IPS-18a (cell line): ENCODE data around the gene CMIP.

ENCODE experiments used
- H3K27ac ChIP-seq: one replicate; pipeline ENCODE4 v1.5.1; 2013; ENCODE audit warnings: low read length
- H3K27me3 ChIP-seq: one replicate; pipeline ENCODE4 v1.6.1; 2013; ENCODE audit warnings: mild to moderate bottlenecking, low read length; ENCODE audit not compliant: control insufficient read depth, insufficient read depth
- H3K36me3 ChIP-seq: one replicate; pipeline ENCODE4 v1.6.1; 2013; ENCODE audit warnings: low read depth, low read length; ENCODE audit not compliant: control insufficient read depth
- H3K4me1 ChIP-seq: one replicate; pipeline ENCODE4 v1.6.1; 2013; ENCODE audit warnings: low read depth, low read length; ENCODE audit not compliant: control insufficient read depth
- H3K4me3 ChIP-seq: one replicate; pipeline ENCODE4 v1.5.1; 2013; ENCODE audit warnings: low read length
- H3K9ac ChIP-seq: one replicate; pipeline ENCODE4 v1.6.1; 2013; ENCODE audit warnings: mild to moderate bottlenecking, low read length, moderate library complexity
- H3K9me3 ChIP-seq: one replicate; pipeline ENCODE4 v1.6.1; 2013; ENCODE audit warnings: low read depth, low read length; ENCODE audit not compliant: control insufficient read depth

Gene CMIP

GRCh38 chr16:81620796-81621195 lies 176.2 kb downstream of the CMIP start:
- Histone ChIP-seq H3K27me3 (no peaks in the 10 kb centered on the region), H3K36me3 (no peaks in the 10 kb centered on the region), H3K4me3 (no peak overlapping the region), H3K9ac (no peak overlapping the region), H3K9me3 (no peaks in the 10 kb centered on the region), H3K27ac (no peak overlapping the region), H3K4me1 (peaks cover 2% of the 10 kb centered on the region)

- Histone ChIP-seq H3K36me3 (no peaks in the 10 kb centered on the region), H3K9me3 (no peaks in the 10 kb centered on the region), H3K4me3 (no peak overlapping the region), H3K27ac (no peak overlapping the region), H3K9ac (no peak overlapping the region), H3K27me3 (no peaks in the 10 kb centered on the region), H3K4me1 (peaks cover 2% of the 10 kb centered on the region)
These were observed 176.9 kb downstream of the CMIP start for GRCh38 chr16:81621496-81621895.

- Histone ChIP-seq H3K9me3 (no peaks in the 10 kb centered on the region), H3K36me3 (no peaks in the 10 kb centered on the region), H3K27ac (no peak overlapping the region), H3K4me1 (peaks cover 2% of the 10 kb centered on the region), H3K4me3 (no peak overlapping the region), H3K9ac (no peak overlapping the region), H3K27me3 (no peaks in the 10 kb centered on the region)
These were observed 178.9 kb downstream of the CMIP start for GRCh38 chr16:81623365-81624102.

GRCh38 chr16:81624403-81624759 lies 179.8 kb downstream of the CMIP start:
- H3K27ac ChIP-seq, result no peak overlapping the region
- H3K9ac ChIP-seq, result no peak overlapping the region
- no peak overlapping the region for H3K4me3 ChIP-seq
- peaks cover 2% of the 10 kb centered on the region for H3K4me1 ChIP-seq
- H3K9me3 ChIP-seq, result no peaks in the 10 kb centered on the region
- H3K27me3 ChIP-seq, result no peaks in the 10 kb centered on the region
- no peaks in the 10 kb centered on the region for H3K36me3 ChIP-seq

GRCh38 chr16:81624760-81625543 lies 180.3 kb downstream of the CMIP start:
- H3K27me3 ChIP-seq, result no peaks in the 10 kb centered on the region
- no peaks in the 10 kb centered on the region for H3K36me3 ChIP-seq
- no peak overlapping the region for H3K4me3 ChIP-seq
- H3K4me1 ChIP-seq, result peaks cover 2% of the 10 kb centered on the region
- no peak overlapping the region for H3K27ac ChIP-seq
- H3K9ac ChIP-seq, result no peak overlapping the region
- H3K9me3 ChIP-seq, result no peaks in the 10 kb centered on the region

- Histone ChIP-seq H3K36me3 (no peaks in the 10 kb centered on the region), H3K9ac (no peak overlapping the region), H3K4me3 (no peak overlapping the region), H3K4me1 (peaks cover 6% of the 10 kb centered on the region), H3K9me3 (no peaks in the 10 kb centered on the region), H3K27ac (no peak overlapping the region), H3K27me3 (no peaks in the 10 kb centered on the region)
These were observed 181.0 kb downstream of the CMIP start for GRCh38 chr16:81625544-81626153.

GRCh38 chr16:81626181-81626674 lies 181.6 kb downstream of the CMIP start:
- Histone ChIP-seq H3K27ac (no peak overlapping the region), H3K9me3 (no peaks in the 10 kb centered on the region), H3K4me1 (peaks cover 12% of the 10 kb centered on the region), H3K27me3 (no peaks in the 10 kb centered on the region), H3K9ac (no peak overlapping the region), H3K36me3 (no peaks in the 10 kb centered on the region), H3K4me3 (no peak overlapping the region)

- H3K4me1 ChIP-seq, result peaks cover 14% of the 10 kb centered on the region
- no peaks in the 10 kb centered on the region for H3K27me3 ChIP-seq
- H3K9me3 ChIP-seq, result no peaks in the 10 kb centered on the region
- H3K9ac ChIP-seq, result no peak overlapping the region
- H3K4me3 ChIP-seq, result no peak overlapping the region
- no peak overlapping the region for H3K27ac ChIP-seq
- no peaks in the 10 kb centered on the region for H3K36me3 ChIP-seq
These were observed 182.4 kb downstream of the CMIP start for GRCh38 chr16:81627024-81627423.

GRCh38 chr16:81627729-81628244 lies 183.2 kb downstream of the CMIP start:
- no peak overlapping the region for H3K27ac ChIP-seq
- H3K4me1 ChIP-seq, result peaks cover 17% of the 10 kb centered on the region
- no peaks in the 10 kb centered on the region for H3K36me3 ChIP-seq
- no peaks in the 10 kb centered on the region for H3K27me3 ChIP-seq
- H3K9me3 ChIP-seq, result no peaks in the 10 kb centered on the region
- no peak overlapping the region for H3K9ac ChIP-seq
- no peak overlapping the region for H3K4me3 ChIP-seq

- no peak overlapping the region for H3K27ac ChIP-seq
- peaks cover 29% of the 10 kb centered on the region for H3K4me1 ChIP-seq
- no peaks in the 10 kb centered on the region for H3K36me3 ChIP-seq
- H3K27me3 ChIP-seq, result no peaks in the 10 kb centered on the region
- no peaks in the 10 kb centered on the region for H3K9me3 ChIP-seq
- no peak overlapping the region for H3K9ac ChIP-seq
- H3K4me3 ChIP-seq, result no peak overlapping the region
These were observed 184.6 kb downstream of the CMIP start for GRCh38 chr16:81629034-81629802.
